Neuronal stem cell (in vitro differentiated cells): ENCODE results near the gene ELF3.

Experiments used
- DNase-seq: peaks from one replicate; pipeline ENCODE4 v3.0.0-alpha.2; 2013; ENCODE audit warnings: low spot score
- H2AFZ ChIP-seq: one replicate; pipeline ENCODE4 v1.6.1; 2013; ENCODE audit warnings: mild to moderate bottlenecking, low read length, inconsistent platforms
- H2AK5ac ChIP-seq: 2 replicates; pipeline ENCODE4 v1.6.1; 2013; ENCODE audit warnings: low read depth, mild to moderate bottlenecking, inconsistent platforms, low read length, moderate library complexity, mixed read lengths
- H2BK120ac ChIP-seq: 2 replicates; pipeline ENCODE4 v1.6.1; 2013; ENCODE audit warnings: low read depth, mild to moderate bottlenecking, inconsistent platforms, low read length, moderate library complexity, mixed read lengths
- H2BK12ac ChIP-seq: one replicate; pipeline ENCODE4 v1.6.1; 2013; ENCODE audit warnings: low read length, inconsistent platforms
- H2BK15ac ChIP-seq: 2 replicates; pipeline ENCODE4 v1.6.1; 2013; ENCODE audit warnings: mild to moderate bottlenecking, low read length, inconsistent platforms, mixed read lengths
- H2BK5ac ChIP-seq: one replicate; pipeline ENCODE4 v1.6.1; 2013; ENCODE audit warnings: inconsistent platforms, mild to moderate bottlenecking, low read length, moderate library complexity
- H3K14ac ChIP-seq: one replicate; pipeline ENCODE4 v1.6.1; 2013; ENCODE audit warnings: low read length, inconsistent platforms
- H3K18ac ChIP-seq: 2 replicates; pipeline ENCODE4 v1.6.1; 2013; ENCODE audit warnings: low read length, inconsistent platforms
- H3K23ac ChIP-seq: 2 replicates; pipeline ENCODE4 v1.6.1; 2013; ENCODE audit warnings: low read depth, mild to moderate bottlenecking, mixed read lengths, low read length, inconsistent platforms; ENCODE audit not compliant: poor library complexity
- H3K27ac ChIP-seq: replicated peaks from 3 replicates; pipeline ENCODE4 v1.5.1; 2013; ENCODE audit warnings: low read length, inconsistent platforms
- H3K27me3 ChIP-seq, 3 experiments: 2 replicates each; pipeline ENCODE4 v1.6.1; 2013; ENCODE audit warnings: low read length in 3 of 3, mild to moderate bottlenecking in 2 of 3, inconsistent platforms in 1 of 3, low read depth in 1 of 3, mixed read lengths in 1 of 3, moderate library complexity in 1 of 3; ENCODE audit not compliant: control insufficient read depth in 3 of 3, insufficient read depth in 3 of 3
- H3K36me3 ChIP-seq, 2 donors: replicated peaks in 1 of 2; 2 replicates each; pipeline ENCODE4 v1.6.1; 2013; ENCODE audit warnings: low read length in 2 of 2; ENCODE audit not compliant: control insufficient read depth in 2 of 2, insufficient read depth in 2 of 2
- H3K4ac ChIP-seq: 2 replicates; pipeline ENCODE4 v1.6.1; 2013; ENCODE audit warnings: inconsistent platforms, mild to moderate bottlenecking, low read length, moderate library complexity
- H3K4me1 ChIP-seq, 2 donors: 1 replicate in 1 of 2; 2 replicates in 1 of 2; pipeline ENCODE4 v1.6.1; 2013; ENCODE audit warnings: low read length in 2 of 2, low read depth in 1 of 2; ENCODE audit not compliant: control insufficient read depth in 2 of 2, insufficient read depth in 1 of 2
- H3K4me2 ChIP-seq: one replicate; pipeline ENCODE4 v1.6.1; 2013; ENCODE audit warnings: mild to moderate bottlenecking, low read length, inconsistent platforms; ENCODE audit not compliant: insufficient read depth, poor library complexity, severe bottlenecking
- H3K4me3 ChIP-seq, 2 donors: 2 replicates each; pipeline ENCODE4 v1.5.1; 2013; ENCODE audit warnings: low read length in 2 of 2, mild to moderate bottlenecking in 2 of 2, inconsistent platforms in 1 of 2, moderate library complexity in 1 of 2
- H3K79me1 ChIP-seq: one replicate; pipeline ENCODE4 v1.6.1; 2013; ENCODE audit warnings: low read depth, mild to moderate bottlenecking, inconsistent platforms, low read length, moderate library complexity
- H3K9ac ChIP-seq: one replicate; pipeline ENCODE4 v1.6.1; 2013; ENCODE audit warnings: mild to moderate bottlenecking, low read depth, low read length, inconsistent platforms; ENCODE audit not compliant: poor library complexity
- H3K9me3 ChIP-seq, 2 donors: replicated peaks in 1 of 2; 2 replicates each; pipeline versions ENCODE3 to v1.6.1; 2013; ENCODE audit warnings: low read length in 2 of 2, mild to moderate bottlenecking in 2 of 2, inconsistent platforms in 1 of 2, low read depth in 1 of 2, mixed read lengths in 1 of 2, moderate library complexity in 1 of 2; ENCODE audit not compliant: control insufficient read depth in 2 of 2, insufficient read depth in 1 of 2
- H4K8ac ChIP-seq: one replicate; pipeline ENCODE4 v1.6.1; 2013; ENCODE audit warnings: low read depth, mild to moderate bottlenecking, inconsistent platforms, low read length, moderate library complexity
- H4K91ac ChIP-seq: one replicate; pipeline ENCODE4 v1.6.1; 2013; ENCODE audit warnings: low read length, low read depth, mild to moderate bottlenecking, inconsistent platforms; ENCODE audit not compliant: poor library complexity
- WGBS, 2 donors: extraction: QIAGEN DNeasy Blood & Tissue Kit; methylation state at CpG; one replicate each; pipeline ENCODE4 v1.1.7; 2013; ENCODE audit warnings: missing lambda C conversion rate in 2 of 2, mixed read lengths in 1 of 2; ENCODE audit not compliant: insufficient read length in 2 of 2, insufficient replicate concordance in 1 of 2; ENCODE audit errors: extremely low coverage in 2 of 2; 5-methylcytosine and 5-hydroxymethylcytosine counted together

ELF3 gene

DNA sequence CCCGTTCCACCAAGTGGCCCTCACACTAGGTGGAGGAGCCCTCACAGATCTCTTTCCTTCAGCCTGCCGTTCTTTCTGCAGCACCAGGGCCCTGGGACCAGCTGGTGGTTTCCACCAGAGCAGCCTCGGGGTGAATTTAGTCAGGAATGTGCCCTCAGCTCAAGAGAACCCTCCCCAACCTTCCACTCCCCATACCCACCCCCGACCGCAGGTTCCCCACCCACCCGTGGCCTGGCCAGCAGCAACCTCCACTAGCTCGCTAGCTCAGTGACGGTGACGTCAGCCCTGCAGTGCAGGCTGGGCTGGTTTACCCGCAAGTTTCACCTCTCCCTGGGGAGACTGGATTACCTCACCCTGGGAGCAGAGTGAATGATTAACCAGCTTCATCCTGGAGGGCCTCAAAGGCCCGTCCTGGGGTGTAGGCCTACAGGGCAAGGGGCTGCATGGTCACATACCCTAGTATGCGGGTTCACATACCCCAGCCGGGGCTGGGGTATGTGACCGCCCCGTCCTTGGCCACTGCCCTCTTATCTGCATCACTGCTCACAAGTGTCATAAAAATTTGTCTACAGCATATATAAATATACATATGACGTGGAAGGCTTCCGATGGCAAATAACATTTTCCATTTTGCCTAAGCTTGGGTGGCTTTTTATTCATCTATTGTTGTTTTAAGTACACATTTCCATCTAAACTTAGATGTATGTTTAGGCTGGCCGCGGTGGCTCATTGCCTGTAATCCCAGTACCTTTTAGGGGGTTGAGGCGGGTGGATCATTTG lies 24.5 kb downstream of the ELF3 start:
- no peak overlapping the region for H3K9ac ChIP-seq
- peaks cover 0 to 8% of the 10 kb centered on the region in 2 donors for H3K4me1 ChIP-seq
- peaks cover 0 to 7% (median 0%) of the 10 kb centered on the region in 3 experiments for H3K27me3 ChIP-seq
- no CpG with 5 or more reads among the region's 20 CpGs for WGBS, 2 donors
- H3K79me1 ChIP-seq = no peaks in the 10 kb centered on the region
- peak overlapping the region; percentile 72 for H3K18ac ChIP-seq
- H2BK15ac ChIP-seq = peak overlapping the region; percentile 35
- no peak overlapping the region for H2BK5ac ChIP-seq
- peak overlapping the region; percentile 22 for H2AK5ac ChIP-seq
- no peak overlapping the region for H2AFZ ChIP-seq
- H3K14ac ChIP-seq = no peak overlapping the region
- no peak for DNase-seq
- no peaks in the 10 kb centered on the region for H3K36me3 ChIP-seq
- no peak overlapping the region for H4K8ac ChIP-seq
- no peak overlapping the region for H3K23ac ChIP-seq
- no peak overlapping the region for H2BK12ac ChIP-seq
- no peak overlapping the region for H3K4ac ChIP-seq
- H3K4me3 ChIP-seq = no peak overlapping the region
- no peaks in the 10 kb centered on the region for H3K9me3 ChIP-seq
- no peak overlapping the region for H3K4me2 ChIP-seq
- no peak overlapping the region for H3K27ac ChIP-seq
- no peak overlapping the region for H4K91ac ChIP-seq
- no peak overlapping the region for H2BK120ac ChIP-seq

DNA sequence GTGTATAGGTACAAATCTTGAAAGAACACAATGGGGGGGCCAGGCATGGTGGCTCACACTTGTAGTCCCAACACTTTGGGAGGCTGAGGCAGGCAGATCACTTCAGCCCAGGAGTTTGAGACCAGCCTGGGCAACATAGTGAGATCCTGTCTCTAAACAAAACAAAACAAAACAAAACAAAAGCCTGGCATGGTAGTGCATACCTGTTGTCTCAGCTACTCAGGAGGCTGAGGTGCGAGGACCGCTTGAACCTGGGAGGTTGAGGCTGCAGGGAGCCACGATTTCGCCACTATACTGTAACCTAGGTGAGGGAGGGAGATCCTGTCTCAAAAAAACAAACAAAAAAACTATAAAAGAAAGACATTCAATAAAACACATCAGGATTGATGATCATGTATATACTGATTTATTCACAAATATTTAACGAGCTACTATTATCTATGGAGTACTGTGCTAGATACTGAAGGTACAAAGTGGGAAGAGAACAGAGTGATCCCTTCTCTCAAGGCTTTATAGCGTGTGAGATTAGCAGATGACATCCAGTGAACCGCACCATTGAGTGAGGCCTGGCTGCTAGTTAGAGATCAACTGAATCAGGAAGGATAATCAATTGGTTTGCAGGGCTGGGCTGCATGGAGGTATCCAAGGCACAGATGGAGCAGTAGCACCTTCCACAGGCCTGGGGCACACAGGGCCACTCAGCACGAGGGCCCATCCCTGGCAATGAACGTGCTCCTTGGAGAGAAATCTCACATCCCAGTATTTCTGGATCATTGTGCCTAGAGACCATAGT lies 26.4 kb downstream of the ELF3 start:
- no CpG with 5 or more reads among the region's 9 CpGs for whole genome bisulfite sequencing, 2 donors
- no peak overlapping the region for H2AFZ ChIP-seq
- no peak overlapping the region for H2BK15ac ChIP-seq
- H3K14ac ChIP-seq = no peak overlapping the region
- H3K18ac ChIP-seq = no peak overlapping the region
- no peaks in the 10 kb centered on the region for H3K9me3 ChIP-seq
- no peak overlapping the region for H3K4me2 ChIP-seq
- no peak overlapping the region for H3K27ac ChIP-seq
- H3K23ac ChIP-seq = no peak overlapping the region
- H3K4me1 ChIP-seq = peaks cover 0 to 8% of the 10 kb centered on the region in 2 donors
- no peak overlapping the region for H4K8ac ChIP-seq
- H3K79me1 ChIP-seq = no peaks in the 10 kb centered on the region
- no peak overlapping the region for H2BK120ac ChIP-seq
- no peaks in the 10 kb centered on the region for H3K36me3 ChIP-seq
- H2BK5ac ChIP-seq = no peak overlapping the region
- H3K27me3 ChIP-seq = peaks cover 0 to 7% (median 0%) of the 10 kb centered on the region in 3 experiments
- no peak for DNase-seq
- H3K9ac ChIP-seq = no peak overlapping the region
- H3K4ac ChIP-seq = no peak overlapping the region
- no peak overlapping the region for H2AK5ac ChIP-seq
- no peak overlapping the region for H2BK12ac ChIP-seq
- no peak overlapping the region for H3K4me3 ChIP-seq
- no peak overlapping the region for H4K91ac ChIP-seq

DNA sequence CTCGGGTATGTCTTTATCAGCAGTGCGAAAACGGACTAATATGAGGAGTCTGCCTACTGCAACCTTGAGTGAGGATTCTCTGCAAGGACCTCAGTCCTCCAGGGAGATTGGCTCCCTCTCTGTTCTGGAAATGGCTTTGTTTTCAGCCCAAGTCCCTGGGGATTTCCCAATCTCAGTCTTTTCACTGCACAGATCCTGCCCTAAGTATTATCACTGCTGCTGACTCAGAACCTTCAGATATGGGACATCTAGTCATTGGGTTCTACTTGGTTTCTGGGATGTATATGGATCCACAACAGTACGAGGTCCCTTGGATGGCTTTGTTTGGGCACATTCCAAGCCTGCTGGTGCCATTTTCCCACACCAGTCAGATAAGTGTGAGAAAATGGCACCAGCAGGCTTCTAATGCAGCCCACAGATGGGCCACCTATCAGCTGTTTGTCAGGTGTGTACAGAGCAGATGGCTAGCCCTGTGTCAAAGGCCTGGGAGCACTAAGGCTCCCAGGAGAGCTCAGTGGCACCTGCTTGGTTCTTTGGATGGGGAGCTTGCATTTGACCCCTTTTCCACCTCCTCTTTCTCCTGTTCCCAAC lies 27.4 kb downstream of the ELF3 start:
- Histone ChIP-seq H3K23ac (no peak overlapping the region), H3K18ac (no peak overlapping the region), H3K4ac (no peak overlapping the region), H3K9ac (no peak overlapping the region), H2BK5ac (no peak overlapping the region), H2BK12ac (no peak overlapping the region), H2AK5ac (no peak overlapping the region), H2BK15ac (no peak overlapping the region), H3K36me3 (no peaks in the 10 kb centered on the region), H3K79me1 (no peaks in the 10 kb centered on the region), H3K4me2 (no peak overlapping the region), H3K27ac (no peak overlapping the region), H2BK120ac (no peak overlapping the region), H3K27me3 (peaks cover 0 to 4% (median 0%) of the 10 kb centered on the region in 3 experiments), H3K9me3 (no peaks in the 10 kb centered on the region), H3K4me1 (peaks cover 0 to 8% of the 10 kb centered on the region in 2 donors), H2AFZ (no peak overlapping the region), H3K14ac (no peak overlapping the region), H3K4me3 (no peak overlapping the region), H4K8ac (no peak overlapping the region), H4K91ac (no peak overlapping the region)
- WGBS, 2 donors = no CpG with 5 or more reads among the region's 4 CpGs
- no peak for DNase-seq
